A204.1 (cell line): ENCODE data around the gene TAF4.
"Not testable (repeated sequence)": the region's sequence is repeated elsewhere in the genome, so short reads cannot be mapped to it uniquely, and the experiment has no call there.

Experiments
- FAIRE-seq: peaks from 2 replicates; lab custom pipeline; 2012; peaks lifted over from hg19 to GRCh38; lab: Jason Lieb, UNC

TAF4 gene

GRCh38 chr20:62080249-62080990 lies 14.7 kb upstream of the TAF4 start:
- FAIRE-seq = no peak

- FAIRE-seq = no peak
These were observed 13.5 kb upstream of the TAF4 start for GRCh38 chr20:62079166-62079565.

- no peak for FAIRE-seq
These were observed 7.6 kb upstream of the TAF4 start for GRCh38 chr20:62073323-62073722.

GRCh38 chr20:62071669-62072430 lies 6.2 kb upstream of the TAF4 start:
- FAIRE-seq = not testable (repeated sequence)

- no peak for FAIRE-seq
These were observed 4.1 kb upstream of the TAF4 start for GRCh38 chr20:62069741-62070216.

GRCh38 chr20:62068997-62069396 lies 3.3 kb upstream of the TAF4 start:
- no peak for FAIRE-seq

GRCh38 chr20:62067547-62068260 lies 2.0 kb upstream of the TAF4 start:
- FAIRE-seq = no peak

GRCh38 chr20:62066983-62067433 lies 1.3 kb upstream of the TAF4 start:
- FAIRE-seq = no peak

- FAIRE-seq = no peak
These were observed 780 bp upstream of the TAF4 start for GRCh38 chr20:62066339-62066982.

- no peak for FAIRE-seq
These were observed 659 bp downstream of the TAF4 start for GRCh38 chr20:62064770-62065673.

- FAIRE-seq = no peak
These were observed 1.5 kb downstream of the TAF4 start for GRCh38 chr20:62063981-62064769.

- no peak for FAIRE-seq
These were observed 2.2 kb downstream of the TAF4 start for GRCh38 chr20:62063315-62063980.

- FAIRE-seq = no peak
These were observed 2.9 kb downstream of the TAF4 start for GRCh38 chr20:62062661-62063314.

GRCh38 chr20:62061851-62062423 lies 3.7 kb downstream of the TAF4 start:
- no peak for FAIRE-seq

GRCh38 chr20:62060631-62061541 lies 4.8 kb downstream of the TAF4 start:
- FAIRE-seq = no peak

- no peak for FAIRE-seq
These were observed 5.6 kb downstream of the TAF4 start for GRCh38 chr20:62059920-62060630.

GRCh38 chr20:62059401-62059800 lies 6.3 kb downstream of the TAF4 start:
- FAIRE-seq = no peak
